Mucosa of rectum (tissue), 2 donors: ENCODE results near the gene CREB3L1.
A peak's percentile ranks its signal among the peaks of the same experiment; 100 is the strongest.

Experiments
- H3K27ac ChIP-seq, 2 donors: one replicate each; pipeline ENCODE4 v1.7.0; 2013; ENCODE audit warnings: inconsistent platforms in 2 of 2, low read depth in 2 of 2, low read length in 2 of 2
- H3K27me3 ChIP-seq, 2 donors: one replicate each; pipeline ENCODE4 v1.7.0; 2013; ENCODE audit warnings: low read length in 2 of 2; ENCODE audit not compliant: control insufficient read depth in 2 of 2, insufficient read depth in 2 of 2
- H3K36me3 ChIP-seq, 2 donors: one replicate each; pipeline ENCODE4 v1.7.0; 2013; ENCODE audit warnings: low read length in 2 of 2; ENCODE audit not compliant: control insufficient read depth in 2 of 2, insufficient read depth in 2 of 2
- H3K4me1 ChIP-seq, 2 donors: one replicate each; pipeline ENCODE4 v1.7.0; 2013; ENCODE audit warnings: low read length in 2 of 2, mild to moderate bottlenecking in 1 of 2; ENCODE audit not compliant: control insufficient read depth in 2 of 2, insufficient read depth in 2 of 2
- H3K4me3 ChIP-seq, 2 donors: one replicate each; pipeline ENCODE4 v1.7.0; 2013; ENCODE audit warnings: low read length in 2 of 2
- H3K9ac ChIP-seq, 2 donors: one replicate each; pipeline ENCODE4 v1.7.0; 2013; ENCODE audit warnings: low read length in 2 of 2, low read depth in 1 of 2, mild to moderate bottlenecking in 1 of 2
- H3K9me3 ChIP-seq, 2 donors: one replicate each; pipeline ENCODE4 v1.7.0; 2013; ENCODE audit warnings: low read length in 2 of 2; ENCODE audit not compliant: control insufficient read depth in 2 of 2
- donor health status: healthy.
- donor health status: Normal muscosa, but diverticular disease.

Gene CREB3L1

DNA sequence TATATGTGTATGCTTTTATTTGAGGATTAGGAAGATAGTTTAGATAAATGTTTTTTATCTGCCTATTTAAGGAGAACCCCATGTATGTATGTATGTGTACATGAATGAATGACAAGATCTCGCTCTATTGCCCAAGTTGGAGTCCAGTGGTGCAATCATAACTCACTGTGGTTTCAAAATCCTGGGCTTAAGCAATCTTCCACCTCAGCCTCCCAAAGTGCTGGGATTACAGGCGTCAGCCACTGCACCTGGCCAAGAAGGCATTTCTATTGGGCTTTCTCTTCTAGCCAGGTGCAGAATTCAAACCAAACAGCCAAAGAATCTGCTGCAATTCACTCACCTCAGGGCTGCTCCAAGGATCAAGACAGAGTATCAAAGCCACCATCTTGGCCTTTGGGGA lies 44.3 kb downstream of the CREB3L1 start:
- Histone ChIP-seq H3K27me3 (no peaks in the 10 kb centered on the region), H3K27ac (no peak overlapping the region), H3K4me1 (peaks cover 0 to 5% of the 10 kb centered on the region in 2 donors), H3K9ac (no peak overlapping the region), H3K9me3 (no peaks in the 10 kb centered on the region), H3K4me3 (no peak overlapping the region), H3K36me3 (peaks cover 30 to 45% of the 10 kb centered on the region in 2 donors)

DNA sequence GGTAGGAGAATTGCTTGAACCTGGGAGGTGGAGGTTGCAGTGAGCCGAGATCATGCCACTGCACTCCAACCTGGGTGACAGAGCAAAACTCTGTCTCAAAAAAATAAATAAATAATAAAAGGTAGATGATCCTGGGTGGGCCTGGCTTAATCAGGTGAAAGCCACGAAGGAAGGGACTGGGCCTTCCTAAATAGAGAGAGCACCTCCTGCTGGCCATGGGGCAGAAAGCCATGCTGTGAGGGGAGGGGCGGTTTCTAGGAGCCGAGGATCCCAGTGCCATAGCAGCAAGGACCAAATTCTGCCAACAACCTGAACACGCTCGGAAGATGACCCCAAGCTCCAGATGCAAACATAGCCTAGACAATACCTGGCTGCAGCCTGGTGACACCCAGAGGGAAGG lies 45.3 kb downstream of the CREB3L1 start:
- H3K4me1 ChIP-seq: peaks cover 0 to 5% of the 10 kb centered on the region in 2 donors
- H3K9me3 ChIP-seq: no peaks in the 10 kb centered on the region
- no peak overlapping the region for H3K9ac ChIP-seq
- H3K27me3 ChIP-seq: no peaks in the 10 kb centered on the region
- H3K4me3 ChIP-seq: no peak overlapping the region
- peaks cover 22 to 35% of the 10 kb centered on the region in 2 donors for H3K36me3 ChIP-seq
- H3K27ac ChIP-seq: no peak overlapping the region

GRCh38 chr11:46326813-46327416 lies 49.5 kb downstream of the CREB3L1 start:
- H3K27ac ChIP-seq: no peak overlapping the region
- no peaks in the 10 kb centered on the region for H3K9me3 ChIP-seq

GRCh38 chr11:46327829-46328228 lies 50.4 kb downstream of the CREB3L1 start:
- no peak overlapping the region for H3K27ac ChIP-seq
- no peak overlapping the region for H3K4me3 ChIP-seq
- peaks cover 19 to 29% of the 10 kb centered on the region in 2 donors for H3K27me3 ChIP-seq
- H3K9ac ChIP-seq: no peak overlapping the region
- no peaks in the 10 kb centered on the region for H3K36me3 ChIP-seq
- H3K9me3 ChIP-seq: no peaks in the 10 kb centered on the region
- peaks cover 3 to 4% of the 10 kb centered on the region in 2 donors for H3K4me1 ChIP-seq

More at GRCh38 chr11:46326813-46327416, 49.5 kb downstream of the CREB3L1 start:
- peaks cover 12 to 21% of the 10 kb centered on the region in 2 donors for H3K27me3 ChIP-seq
- no peak overlapping the region for H3K4me3 ChIP-seq
- H3K36me3 ChIP-seq: peaks cover 0 to 2% of the 10 kb centered on the region in 2 donors
- no peaks in the 10 kb centered on the region for H3K4me1 ChIP-seq
- H3K9ac ChIP-seq: no peak overlapping the region

- Histone ChIP-seq H3K9ac (no peak overlapping the region), H3K27ac (no peak overlapping the region), H3K4me1 (peaks cover 4 to 6% of the 10 kb centered on the region in 2 donors), H3K36me3 (no peaks in the 10 kb centered on the region), H3K9me3 (no peaks in the 10 kb centered on the region), H3K4me3 (no peak overlapping the region), H3K27me3 (peaks cover 32 to 42% of the 10 kb centered on the region in 2 donors)
These were observed 52.7 kb downstream of the CREB3L1 start for GRCh38 chr11:46330154-46330553.

GRCh38 chr11:46330563-46331281 lies 53.3 kb downstream of the CREB3L1 start:
- Histone ChIP-seq H3K4me3 (no peak overlapping the region), H3K27me3 (peaks cover 36 to 42% of the 10 kb centered on the region in 2 donors), H3K4me1 (peaks cover 4 to 6% of the 10 kb centered on the region in 2 donors), H3K36me3 (no peaks in the 10 kb centered on the region), H3K9me3 (no peaks in the 10 kb centered on the region), H3K27ac (no peak overlapping the region), H3K9ac (no peak overlapping the region)

DNA sequence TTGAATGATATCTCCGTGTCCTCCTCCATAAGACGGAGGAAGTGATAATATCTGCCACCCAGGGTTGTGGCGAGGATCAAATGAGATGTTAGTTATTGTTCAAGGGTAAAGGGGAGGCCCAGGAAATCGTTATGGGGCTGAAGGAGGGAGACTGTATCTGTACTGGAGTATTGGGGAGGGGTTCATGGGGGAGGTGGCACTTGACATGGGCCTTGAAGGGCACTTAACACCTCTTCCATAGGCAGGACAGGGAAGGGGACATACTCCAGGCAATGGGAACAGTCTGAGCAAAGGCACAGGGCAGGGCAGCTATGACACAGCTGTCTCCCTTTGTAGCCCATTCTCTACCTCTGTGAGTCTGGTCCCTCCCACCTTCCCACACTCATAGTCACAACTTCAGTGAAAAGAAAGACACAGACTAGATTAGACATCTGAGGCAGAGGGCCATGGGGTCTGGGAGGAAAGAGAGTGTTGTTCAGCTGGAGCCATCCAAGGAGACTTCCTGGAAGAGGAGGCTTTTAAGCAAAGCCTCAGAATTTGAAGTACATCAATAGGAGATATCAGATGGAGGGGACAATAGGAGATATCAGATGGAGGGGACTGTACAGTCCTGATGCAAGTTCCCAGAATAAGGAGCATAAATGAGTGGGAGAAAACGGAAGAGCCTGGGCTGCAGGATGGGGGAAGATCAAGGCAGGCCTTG lies 54.0 kb downstream of the CREB3L1 start:
- Histone ChIP-seq H3K4me1 (peaks cover 4 to 6% of the 10 kb centered on the region in 2 donors), H3K27ac (no peak overlapping the region), H3K9me3 (no peaks in the 10 kb centered on the region), H3K27me3 (peaks cover 39 to 42% of the 10 kb centered on the region in 2 donors), H3K36me3 (no peaks in the 10 kb centered on the region), H3K4me3 (no peak overlapping the region), H3K9ac (no peak overlapping the region)

- peaks cover 39 to 42% of the 10 kb centered on the region in 2 donors for H3K27me3 ChIP-seq
- peak overlapping the region in 1 of 2 donors; percentile 20 for H3K4me3 ChIP-seq
- peaks cover 4 to 6% of the 10 kb centered on the region in 2 donors for H3K4me1 ChIP-seq
- no peak overlapping the region for H3K9ac ChIP-seq
- no peaks in the 10 kb centered on the region for H3K36me3 ChIP-seq
- H3K9me3 ChIP-seq: no peaks in the 10 kb centered on the region
- H3K27ac ChIP-seq: no peak overlapping the region
These were observed 54.7 kb downstream of the CREB3L1 start for GRCh38 chr11:46332093-46332567.

DNA sequence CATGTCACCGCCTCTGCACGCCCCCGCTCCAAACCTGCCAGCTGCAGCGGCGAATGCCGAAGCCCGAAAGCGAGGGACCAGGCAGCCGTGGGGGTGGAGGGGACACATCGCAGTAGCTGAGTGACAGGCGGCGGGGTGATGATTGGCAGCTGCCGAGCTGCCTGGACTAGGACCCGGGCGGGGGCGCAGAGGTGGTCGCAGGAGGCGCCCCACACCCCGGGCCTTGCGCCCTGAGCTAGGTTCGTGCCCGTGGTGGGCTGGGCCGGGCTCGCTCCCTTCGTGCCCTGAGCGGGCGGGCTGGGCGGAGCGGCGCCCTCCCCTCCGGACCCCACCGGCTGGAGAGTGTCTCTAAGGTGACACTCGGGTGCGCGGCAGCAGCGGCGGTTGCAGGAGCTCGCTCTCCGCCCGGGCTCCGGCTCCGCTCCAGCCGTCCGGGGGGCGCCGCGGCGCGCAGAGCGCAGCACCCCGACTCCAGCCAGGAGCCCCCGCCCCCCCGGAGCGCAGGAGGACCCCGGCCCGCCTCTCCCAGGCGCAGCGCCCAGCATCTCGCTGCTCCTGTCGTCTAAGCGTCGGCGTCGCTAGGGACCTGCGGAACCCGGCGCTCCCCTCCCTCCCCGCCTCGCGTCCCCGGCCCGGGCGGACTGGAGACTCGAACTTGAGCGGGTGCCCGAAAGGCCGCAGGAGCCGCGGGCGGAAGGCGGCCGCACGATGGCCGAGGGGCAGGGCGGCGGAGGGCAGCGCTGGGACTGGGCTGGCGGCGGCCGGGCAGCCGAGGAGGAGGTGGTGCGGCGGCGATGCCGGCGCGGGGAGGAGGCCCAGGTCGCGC lies 55.3 kb downstream of the CREB3L1 start:
- H3K27ac ChIP-seq: no peak overlapping the region
- peaks cover 4 to 6% of the 10 kb centered on the region in 2 donors for H3K4me1 ChIP-seq
- H3K27me3 ChIP-seq: peaks cover 40 to 42% of the 10 kb centered on the region in 2 donors
- H3K36me3 ChIP-seq: no peaks in the 10 kb centered on the region
- H3K9me3 ChIP-seq: no peaks in the 10 kb centered on the region
- peak overlapping the region; percentile 20 to 34 for H3K4me3 ChIP-seq
- no peak overlapping the region for H3K9ac ChIP-seq
